Measurements from ENCODE around the gene SLC25A19.

Gene SLC25A19

DNA sequence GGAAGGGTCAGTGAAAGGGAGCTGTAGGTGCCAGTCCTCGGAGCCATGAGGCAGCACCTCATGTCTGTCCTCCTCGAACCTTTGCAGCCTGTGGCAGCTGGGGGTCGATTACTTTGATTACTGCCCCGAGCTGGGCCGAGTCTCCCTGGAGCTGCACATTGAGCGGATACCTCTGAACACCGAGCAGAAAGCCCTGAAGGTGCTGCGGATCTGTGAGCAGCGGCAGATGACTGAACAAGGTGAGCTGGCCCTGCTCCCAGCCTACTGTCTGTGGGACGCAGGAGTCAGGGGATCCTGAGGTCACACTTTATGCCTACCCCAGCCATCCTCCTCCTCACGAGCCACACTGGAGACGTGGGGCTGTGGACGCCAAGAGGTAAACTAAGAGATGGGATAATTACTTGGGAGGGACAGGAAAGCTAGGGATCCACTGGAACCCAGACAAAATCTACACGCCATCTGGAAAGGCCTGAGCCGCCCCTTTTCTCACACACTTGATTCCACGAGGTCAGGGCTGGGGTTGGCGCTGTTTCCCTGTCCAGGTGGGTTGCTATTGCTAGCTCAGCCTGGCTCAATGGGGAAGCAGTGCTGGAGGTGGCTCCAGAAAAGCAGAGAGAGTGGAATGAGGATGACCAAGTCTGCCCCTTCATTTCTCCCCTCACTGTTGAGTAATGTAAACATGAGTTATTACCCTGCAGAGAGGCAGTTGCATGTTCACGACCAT lies 57.3 kb downstream of the SLC25A19 start:
- DNase-seq (ENCODE audit: low spot score), result no peak
- TF ChIP-seq, protein P1, sequence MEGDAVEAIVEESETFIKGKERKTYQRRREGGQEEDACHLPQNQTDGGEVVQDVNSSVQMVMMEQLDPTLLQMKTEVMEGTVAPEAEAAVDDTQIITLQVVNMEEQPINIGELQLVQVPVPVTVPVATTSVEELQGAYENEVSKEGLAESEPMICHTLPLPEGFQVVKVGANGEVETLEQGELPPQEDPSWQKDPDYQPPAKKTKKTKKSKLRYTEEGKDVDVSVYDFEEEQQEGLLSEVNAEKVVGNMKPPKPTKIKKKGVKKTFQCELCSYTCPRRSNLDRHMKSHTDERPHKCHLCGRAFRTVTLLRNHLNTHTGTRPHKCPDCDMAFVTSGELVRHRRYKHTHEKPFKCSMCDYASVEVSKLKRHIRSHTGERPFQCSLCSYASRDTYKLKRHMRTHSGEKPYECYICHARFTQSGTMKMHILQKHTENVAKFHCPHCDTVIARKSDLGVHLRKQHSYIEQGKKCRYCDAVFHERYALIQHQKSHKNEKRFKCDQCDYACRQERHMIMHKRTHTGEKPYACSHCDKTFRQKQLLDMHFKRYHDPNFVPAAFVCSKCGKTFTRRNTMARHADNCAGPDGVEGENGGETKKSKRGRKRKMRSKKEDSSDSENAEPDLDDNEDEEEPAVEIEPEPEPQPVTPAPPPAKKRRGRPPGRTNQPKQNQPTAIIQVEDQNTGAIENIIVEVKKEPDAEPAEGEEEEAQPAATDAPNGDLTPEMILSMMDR (conservative IDR thresholded peaks at IDR 0.05; ENCODE audit: low read depth), result no peak
- H3K27ac ChIP-seq, result peak overlapping the region; percentile 15
- CTCF ChIA-PET, result interaction anchor here (0.7 kb wide), 1 partner anchor 853 kb away, joined by 3 read pairs; no protein-coding TSS in a partner anchor
- POLR2A ChIA-PET (ENCODE audit: low non-redundant PET), result no interaction called here

GRCh38 chr17:75231071-75231470 lies 58.2 kb downstream of the SLC25A19 start:
- peak overlapping the region; percentile 15 for H3K27ac ChIP-seq
- TF ChIP-seq, protein P1 (conservative IDR thresholded peaks at IDR 0.05; ENCODE audit: low read depth), result no peak

DNA sequence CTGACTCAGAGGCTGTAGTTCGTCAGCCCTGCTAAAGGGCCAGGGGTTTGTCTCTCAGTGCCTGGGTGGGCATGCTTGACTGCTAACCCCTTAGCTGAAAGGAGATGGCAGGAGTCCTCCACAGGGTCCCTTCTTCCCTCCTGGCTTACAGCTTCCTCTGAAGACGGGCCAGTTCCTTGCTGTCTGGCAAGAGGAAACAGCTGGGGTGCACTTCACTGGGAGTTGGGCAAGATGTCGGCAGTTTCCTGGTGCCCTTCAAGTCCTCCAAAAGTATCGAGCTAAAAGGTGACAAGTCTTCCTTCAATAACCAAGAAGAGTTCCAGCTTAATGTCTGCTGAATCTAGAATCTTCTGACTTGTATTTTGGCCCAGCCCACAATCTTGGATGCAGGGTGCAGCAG lies 60.4 kb downstream of the SLC25A19 start:
- DNase-seq (ENCODE audit: low spot score), result no peak
- CTCF ChIA-PET, result interaction anchor here (0.5 to 1.1 kb wide), 2 partner anchors 92 to 115 kb away, joined by 3 read pairs; no protein-coding TSS in a partner anchor
- peak overlapping the region; percentile 39; the same call in 1 of the 2 replicates for H3K27ac ChIP-seq
- POLR2A ChIA-PET (ENCODE audit: low non-redundant PET), result no interaction called here
- TF ChIP-seq, protein P1 (conservative IDR thresholded peaks at IDR 0.05; ENCODE audit: low read depth), result no peak

More at GRCh38 chr17:75231071-75231470, 58.2 kb downstream of the SLC25A19 start:
- POLR2A ChIA-PET (ENCODE audit: low non-redundant PET), result interaction anchor here (0.6 kb wide), 1 partner anchor 9 kb away, joined by 3 read pairs; no protein-coding TSS in a partner anchor
- DNase-seq (ENCODE audit: low spot score), result no peak
- CTCF ChIA-PET, result no interaction called here

- POLR2A ChIA-PET (ENCODE audit: low non-redundant PET), result no interaction called here
- CTCF ChIA-PET, result interaction anchor here (0.5 to 1.1 kb wide), 2 partner anchors 82 to 114 kb away, joined by 3 to 4 read pairs; no protein-coding TSS in a partner anchor
- TF ChIP-seq, protein P1 (conservative IDR thresholded peaks at IDR 0.05; ENCODE audit: low read depth), result no peak
- no peak for DNase-seq (ENCODE audit: low spot score)
- H3K27ac ChIP-seq, result peak overlapping the region; percentile 39; the same call in 1 of the 2 replicates
Measured at GRCh38 chr17:75228305-75228704, 60.9 kb downstream of the SLC25A19 start.

DNA sequence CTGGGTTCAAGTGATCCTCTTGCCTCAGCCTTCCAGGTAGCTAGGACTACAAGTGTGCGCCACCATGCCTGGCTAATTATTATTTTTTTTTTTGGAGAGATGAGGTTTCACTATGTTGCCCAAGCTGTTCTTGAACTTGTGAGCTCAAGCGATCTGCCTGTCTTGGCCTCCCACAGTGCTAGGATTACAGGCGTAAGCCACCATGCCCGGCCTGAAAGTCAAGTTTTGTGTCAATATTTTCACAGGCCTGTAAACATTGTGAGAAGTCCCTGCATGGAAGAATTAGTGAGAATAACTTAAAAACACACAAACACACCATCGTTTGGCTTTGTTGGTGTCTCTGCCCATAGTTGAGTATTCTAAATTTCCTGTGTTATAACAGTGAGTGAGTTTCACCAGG lies 61.5 kb downstream of the SLC25A19 start:
- POLR2A ChIA-PET (ENCODE audit: low non-redundant PET), result no interaction called here
- DNase-seq (ENCODE audit: low spot score), result no peak
- H3K27ac ChIP-seq, result no peak overlapping the region
- TF ChIP-seq, protein P1 (conservative IDR thresholded peaks at IDR 0.05; ENCODE audit: low read depth), result no peak
- CTCF ChIA-PET, result interaction anchor here (0.5 kb wide), 1 partner anchor 82 kb away, joined by 4 read pairs; no protein-coding TSS in a partner anchor

GRCh38 chr17:75225016-75225415 lies 64.2 kb downstream of the SLC25A19 start:
- no peak for DNase-seq (ENCODE audit: low spot score)
- CTCF ChIA-PET, result no interaction called here
- POLR2A ChIA-PET (ENCODE audit: low non-redundant PET), result no interaction called here
- H3K27ac ChIP-seq, result peak overlapping the region; percentile 18
- TF ChIP-seq, protein P1 (conservative IDR thresholded peaks at IDR 0.05; ENCODE audit: low read depth), result no peak

All from RWPE1 (cell line).